ENCODE results near the gene ATP10A. TPM values are rescaled to one million over a fixed set of nuclear protein-coding genes. Genes with fewer than 3 reads are reported as not detected.

The ATP10A gene
- total RNA-seq, 4 donors from 2014 or later = 2.7 to 7.0 (median 3.4) TPM

DNA sequence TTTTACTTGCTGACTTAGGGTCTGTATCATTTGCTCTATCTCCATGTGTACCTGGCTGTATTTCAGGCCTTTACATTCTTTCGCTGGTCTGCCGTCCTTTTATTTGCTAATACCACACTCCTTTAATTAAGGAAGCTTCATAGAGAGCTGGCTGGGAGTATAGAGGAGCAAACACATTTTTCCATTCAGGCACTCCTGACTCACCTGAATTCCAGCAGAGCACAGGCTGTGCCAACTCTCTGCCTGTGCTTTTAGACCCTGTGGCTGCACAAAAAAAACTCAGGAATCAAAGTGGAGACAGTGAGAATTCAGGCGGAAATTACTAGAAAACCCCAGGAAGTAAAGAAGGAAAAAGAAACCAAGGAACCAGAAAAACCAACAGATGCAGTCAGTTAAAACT, 29.0 kb upstream of the ATP10A start:
- H3K36me3 ChIP-seq = no peaks in the 10 kb centered on the region
- no peaks in the 10 kb centered on the region for H3K27me3 ChIP-seq
- H3K9me3 ChIP-seq = no peaks in the 10 kb centered on the region
- peaks cover 11 to 15% of the 10 kb centered on the region in 2 donors for H3K4me1 ChIP-seq
- H3K27ac ChIP-seq = peak overlapping the region in 2 of 3 donors; percentile 45 to 77
- DNase-seq = peak; percentile 63 to 70
- WGBS, 2 donors = 21 to 27% methylated on average over 3 of the region's 3 CpGs
- no peak overlapping the region for H3K4me3 ChIP-seq (replicated peaks in 1 of 3)
- TF ChIP-seq POLR2A (IDR thresholded peaks at IDR 0.05) = no peak
- no peak for TF ChIP-seq CTCF (IDR thresholded peaks at IDR 0.05)
- intact Hi-C loops (cut with DNase I) = no loop called here

DNA sequence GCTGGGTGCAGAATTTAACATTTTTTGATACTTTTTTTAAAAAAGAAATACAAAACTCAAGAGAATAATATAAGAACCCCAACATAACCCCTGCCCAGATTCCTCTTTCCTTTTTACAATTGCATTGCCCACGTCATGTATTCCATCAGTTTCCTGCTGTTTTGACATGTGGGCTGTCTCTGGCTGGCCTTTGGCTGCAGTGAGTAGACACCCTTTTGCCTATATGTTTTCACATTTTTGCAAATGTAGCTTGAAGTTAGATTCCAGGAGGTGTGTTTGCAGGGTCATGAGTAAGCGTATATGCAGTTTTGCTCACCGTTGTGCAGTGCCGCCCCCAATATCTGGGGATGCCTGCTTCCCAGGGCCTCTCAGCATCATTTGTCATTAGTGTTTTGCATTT, 28.0 kb upstream of the ATP10A start:
- no peak for DNase-seq
- no peaks in the 10 kb centered on the region for H3K27me3 ChIP-seq
- no peak for TF ChIP-seq CTCF (IDR thresholded peaks at IDR 0.05)
- no peak for TF ChIP-seq POLR2A (IDR thresholded peaks at IDR 0.05)
- no peak overlapping the region for H3K27ac ChIP-seq
- intact Hi-C loops (cut with DNase I) = no loop called here
- H3K9me3 ChIP-seq = no peaks in the 10 kb centered on the region
- H3K36me3 ChIP-seq = no peaks in the 10 kb centered on the region
- peaks cover 11 to 15% of the 10 kb centered on the region in 2 donors for H3K4me1 ChIP-seq
- 91 to 93% methylated on average over 4 of the region's 4 CpGs for WGBS, 2 donors
- no peak overlapping the region for H3K4me3 ChIP-seq (replicated peaks in 1 of 3)

- no peaks in the 10 kb centered on the region for H3K9me3 ChIP-seq
- intact Hi-C loops (cut with DNase I) = no loop called here
- DNase-seq = peak in 1 of 2 donors; percentile 30
Observed at GRCh38 chr15:25890529-25890928, 27.4 kb upstream of the ATP10A start.

DNA sequence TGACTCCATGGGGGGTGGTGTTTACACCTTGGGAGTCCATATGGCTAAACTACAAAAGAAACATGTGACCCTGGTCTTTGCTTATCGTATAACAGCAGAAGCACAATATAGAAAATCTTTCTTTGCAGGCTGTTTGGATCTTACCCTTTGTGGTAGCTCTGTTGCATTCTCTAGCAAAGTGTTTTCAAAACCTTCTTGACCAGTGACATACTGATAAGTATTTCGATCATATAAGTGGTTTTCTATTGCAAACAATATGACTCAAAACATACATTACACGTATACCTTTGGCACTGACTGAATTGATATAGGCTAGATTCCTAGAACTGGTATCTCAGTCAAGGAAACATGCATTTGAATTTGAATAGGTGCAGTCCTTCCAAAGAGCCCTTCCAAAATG, 24.7 kb upstream of the ATP10A start:
- peaks cover 22% of the 10 kb centered on the region in 2 donors for H3K4me1 ChIP-seq
- no peaks in the 10 kb centered on the region for H3K9me3 ChIP-seq
- no peak overlapping the region for H3K4me3 ChIP-seq (replicated peaks in 1 of 3)
- no peak for TF ChIP-seq CTCF (IDR thresholded peaks at IDR 0.05)
- TF ChIP-seq POLR2A (IDR thresholded peaks at IDR 0.05) = no peak
- intact Hi-C loops (cut with DNase I) = no loop called here
- H3K36me3 ChIP-seq = no peaks in the 10 kb centered on the region
- no peak overlapping the region for H3K27ac ChIP-seq
- no peak for DNase-seq
- no peaks in the 10 kb centered on the region for H3K27me3 ChIP-seq
- WGBS, 2 donors = 70 to 79% methylated on average over 3 of the region's 3 CpGs

More at GRCh38 chr15:25890529-25890928, 27.4 kb upstream of the ATP10A start:
- TF ChIP-seq CTCF (IDR thresholded peaks at IDR 0.05) (no peak), POLR2A (IDR thresholded peaks at IDR 0.05) (no peak)
- Histone ChIP-seq H3K4me3 (replicated peaks in 1 of 3) (no peak overlapping the region), H3K36me3 (no peaks in the 10 kb centered on the region), H3K4me1 (peaks cover 11 to 15% of the 10 kb centered on the region in 2 donors), H3K27ac (no peak overlapping the region), H3K27me3 (no peaks in the 10 kb centered on the region)
- 42 to 44% methylated on average over 5 of the region's 5 CpGs for WGBS, 2 donors

DNA sequence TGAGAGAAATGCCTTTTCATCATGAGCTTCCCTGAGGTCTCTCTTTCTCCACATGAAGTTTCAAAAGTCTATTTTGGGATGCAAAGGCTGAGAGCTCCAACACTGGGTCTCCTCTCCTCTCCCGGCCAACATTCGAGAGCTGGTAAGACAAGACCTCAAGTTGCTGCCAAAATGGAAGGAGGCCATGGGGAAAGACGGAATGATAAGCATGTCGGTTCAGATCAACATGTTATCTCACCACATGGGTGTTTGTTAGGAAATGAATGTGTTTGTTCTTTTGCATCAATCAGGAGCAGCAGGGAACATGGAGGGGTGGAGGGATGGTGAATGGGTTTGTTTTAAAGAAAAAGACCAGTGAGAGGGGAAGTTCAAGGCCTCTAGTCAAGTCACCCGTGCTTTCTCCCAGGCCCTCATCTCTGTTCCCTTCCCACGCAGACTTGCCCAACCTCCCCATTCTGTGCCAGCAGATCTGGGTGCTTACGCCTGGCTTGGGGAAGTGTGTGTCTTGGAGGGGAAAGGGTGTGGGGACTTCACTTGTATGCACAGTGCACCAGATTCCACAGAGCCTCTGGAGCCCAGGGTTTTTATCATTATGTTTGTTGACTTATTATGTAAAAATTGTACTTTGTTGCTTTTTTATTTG, 23.5 kb upstream of the ATP10A start:
- intact Hi-C loops (cut with DNase I) = no loop called here
- TF ChIP-seq CTCF (IDR thresholded peaks at IDR 0.05) (no peak), POLR2A (IDR thresholded peaks at IDR 0.05) (no peak)
- no peaks in the 10 kb centered on the region for H3K27me3 ChIP-seq
- no peak overlapping the region for H3K4me3 ChIP-seq (replicated peaks in 1 of 3)
- H3K9me3 ChIP-seq = no peaks in the 10 kb centered on the region
- peaks cover 13 to 14% of the 10 kb centered on the region in 2 donors for H3K4me1 ChIP-seq
- no peak for DNase-seq
- WGBS, 2 donors = 78 to 79% methylated on average over 7 of the region's 7 CpGs
- no peaks in the 10 kb centered on the region for H3K36me3 ChIP-seq
- H3K27ac ChIP-seq = no peak overlapping the region
